ENCODE data around the gene BAIAP2L1. TPM values are rescaled to one million over a fixed set of nuclear protein-coding genes. Genes with fewer than 3 reads are reported as not detected.

BAIAP2L1 gene
- total RNA-seq, 4 donors from 2014 or later = 1.0 to 4.3 (median 2.1) TPM; not detected in 1

DNA sequence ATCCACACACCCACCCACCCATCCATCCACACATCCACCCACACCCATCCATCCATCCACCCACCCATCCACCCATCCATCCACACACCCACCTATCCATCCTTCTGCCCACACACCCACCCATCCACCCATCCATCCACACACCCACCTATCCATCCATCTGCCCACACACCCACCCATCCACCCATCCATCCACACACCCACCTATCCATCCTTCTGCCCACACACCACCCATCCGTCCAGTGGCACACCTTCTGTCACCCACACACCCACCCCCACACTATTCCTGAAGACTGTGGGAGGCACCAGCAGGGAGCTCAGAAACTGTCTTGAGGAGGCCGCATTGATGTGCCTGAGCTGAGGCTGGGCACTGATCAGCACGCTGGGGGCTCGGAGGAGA is 158.0 kb downstream of the BAIAP2L1 start:
- no peaks in the 10 kb centered on the region for H3K4me1 ChIP-seq
- intact Hi-C loops (cut with DNase I; ENCODE audit: low total_unique reads) = no loop called here
- H3K36me3 ChIP-seq = no peaks in the 10 kb centered on the region
- no peak for DNase-seq
- H3K27ac ChIP-seq = no peak overlapping the region
- no peaks in the 10 kb centered on the region for H3K27me3 ChIP-seq
- H3K9me3 ChIP-seq = no peaks in the 10 kb centered on the region
- TF ChIP-seq, protein P1, sequence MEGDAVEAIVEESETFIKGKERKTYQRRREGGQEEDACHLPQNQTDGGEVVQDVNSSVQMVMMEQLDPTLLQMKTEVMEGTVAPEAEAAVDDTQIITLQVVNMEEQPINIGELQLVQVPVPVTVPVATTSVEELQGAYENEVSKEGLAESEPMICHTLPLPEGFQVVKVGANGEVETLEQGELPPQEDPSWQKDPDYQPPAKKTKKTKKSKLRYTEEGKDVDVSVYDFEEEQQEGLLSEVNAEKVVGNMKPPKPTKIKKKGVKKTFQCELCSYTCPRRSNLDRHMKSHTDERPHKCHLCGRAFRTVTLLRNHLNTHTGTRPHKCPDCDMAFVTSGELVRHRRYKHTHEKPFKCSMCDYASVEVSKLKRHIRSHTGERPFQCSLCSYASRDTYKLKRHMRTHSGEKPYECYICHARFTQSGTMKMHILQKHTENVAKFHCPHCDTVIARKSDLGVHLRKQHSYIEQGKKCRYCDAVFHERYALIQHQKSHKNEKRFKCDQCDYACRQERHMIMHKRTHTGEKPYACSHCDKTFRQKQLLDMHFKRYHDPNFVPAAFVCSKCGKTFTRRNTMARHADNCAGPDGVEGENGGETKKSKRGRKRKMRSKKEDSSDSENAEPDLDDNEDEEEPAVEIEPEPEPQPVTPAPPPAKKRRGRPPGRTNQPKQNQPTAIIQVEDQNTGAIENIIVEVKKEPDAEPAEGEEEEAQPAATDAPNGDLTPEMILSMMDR (IDR thresholded peaks at IDR 0.05) = no peak
- TF ChIP-seq POLR2A (IDR thresholded peaks at IDR 0.05) = no peak
- no peak overlapping the region for H3K4me3 ChIP-seq

DNA sequence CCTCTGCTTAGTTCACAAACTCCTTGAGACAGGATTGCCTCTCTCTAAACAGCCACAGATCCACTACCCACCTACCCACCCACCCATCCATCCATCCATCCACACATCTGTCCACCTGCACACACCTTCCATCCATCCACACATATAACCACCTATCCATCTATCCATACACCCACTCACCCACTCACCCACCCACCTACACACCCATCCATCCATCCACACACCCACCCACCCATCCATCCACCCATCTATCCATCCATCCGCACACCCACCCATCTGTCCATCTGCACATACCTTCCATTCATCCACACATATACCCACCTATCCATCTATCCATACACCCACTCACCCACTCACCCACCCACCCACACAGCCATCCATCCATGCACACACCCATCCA is 158.5 kb downstream of the BAIAP2L1 start:
- H3K27me3 ChIP-seq = no peaks in the 10 kb centered on the region
- no peaks in the 10 kb centered on the region for H3K9me3 ChIP-seq
- intact Hi-C loops (cut with DNase I; ENCODE audit: low total_unique reads) = no loop called here
- TF ChIP-seq POLR2A (IDR thresholded peaks at IDR 0.05) = no peak
- TF ChIP-seq, protein P1 (IDR thresholded peaks at IDR 0.05) = no peak
- no peak overlapping the region for H3K27ac ChIP-seq
- DNase-seq = no peak
- no peak overlapping the region for H3K4me3 ChIP-seq
- no peaks in the 10 kb centered on the region for H3K4me1 ChIP-seq
- H3K36me3 ChIP-seq = no peaks in the 10 kb centered on the region

DNA sequence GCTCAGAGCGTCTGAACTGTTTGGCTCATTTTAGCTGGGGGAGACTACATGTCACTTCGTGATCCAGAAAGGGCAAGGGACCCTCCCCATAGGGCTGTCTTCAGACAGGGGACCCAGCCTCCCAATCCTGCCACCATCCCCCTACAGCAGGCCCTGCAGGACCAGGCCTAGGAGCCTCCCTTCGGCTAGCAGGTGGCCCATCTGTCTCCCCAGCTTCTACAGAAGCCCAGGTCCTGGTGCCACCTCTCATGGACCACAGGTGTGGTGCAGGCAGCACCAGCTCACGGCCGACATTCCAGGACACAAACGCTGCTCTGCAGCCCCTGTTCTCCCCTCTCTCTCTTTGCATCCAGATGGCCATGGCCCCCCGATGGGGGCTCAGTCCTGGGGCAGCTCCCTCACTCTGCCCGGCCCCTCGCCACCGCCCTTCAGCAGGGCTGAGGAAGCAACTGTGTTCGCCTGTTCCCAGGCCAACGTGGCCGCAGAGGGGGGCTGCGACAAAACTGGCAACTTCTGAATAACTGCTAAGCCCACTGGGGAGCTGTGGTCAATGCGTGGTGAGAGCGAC is 159.1 kb downstream of the BAIAP2L1 start:
- Histone ChIP-seq H3K4me1 (no peaks in the 10 kb centered on the region), H3K9me3 (no peaks in the 10 kb centered on the region), H3K27ac (no peak overlapping the region), H3K27me3 (no peaks in the 10 kb centered on the region), H3K36me3 (no peaks in the 10 kb centered on the region), H3K4me3 (no peak overlapping the region)
- intact Hi-C loops (cut with DNase I; ENCODE audit: low total_unique reads) = no loop called here
- no peak for DNase-seq
- TF ChIP-seq, protein P1 (IDR thresholded peaks at IDR 0.05) = no peak
- no peak for TF ChIP-seq POLR2A (IDR thresholded peaks at IDR 0.05)

Other genes with a start within 250 kb of the BAIAP2L1 start
- 1 to 10 TPM in 1 of 4 donors, under 1 TPM in 1, not detected in 2; 0.41 to 1.6 TPM for gene BHLHA15, start 189.7 kb downstream of the BAIAP2L1 start, total RNA-seq
- 10 to 100 TPM in 2 of 4 donors, 1 to 10 TPM in 2; 3.1 to 52.6 (median 16.7) TPM for gene TECPR1, start 148.9 kb downstream of the BAIAP2L1 start, total RNA-seq
- 100 to 1,000 TPM in 1 of 4 donors, 10 to 100 TPM in 2, 1 to 10 TPM in 1; 8.5 to 161 (median 28.1) TPM for gene BRI3, start 119.4 kb downstream of the BAIAP2L1 start, total RNA-seq
- 1 to 10 TPM; 4.1 to 5.5 (median 4.8) TPM for gene NPTX2, start 216.2 kb upstream of the BAIAP2L1 start, total RNA-seq

All from uterus (tissue), 4 donors.